Retinal pigment epithelial cell (primary cell): Measurements from ENCODE around the gene RGS11.

ENCODE experiments used
- DNase-seq: peaks from one replicate; pipeline ENCODE4 v3.0.0-alpha.2; 2010; ENCODE audit warnings: low read depth
- H3K4me3 ChIP-seq: 2 replicates; pipeline ENCODE4 v1.5.1; 2011; ENCODE audit warnings: mild to moderate bottlenecking, low read length, control low read depth, moderate library complexity
- CTCF ChIP-seq: conservative IDR thresholded peaks from 2 replicates; pipeline ENCODE4 v1.5.1; 2011; ENCODE audit warnings: low read depth, low read length, control low read depth, inconsistent platforms

RGS11 gene

DNA sequence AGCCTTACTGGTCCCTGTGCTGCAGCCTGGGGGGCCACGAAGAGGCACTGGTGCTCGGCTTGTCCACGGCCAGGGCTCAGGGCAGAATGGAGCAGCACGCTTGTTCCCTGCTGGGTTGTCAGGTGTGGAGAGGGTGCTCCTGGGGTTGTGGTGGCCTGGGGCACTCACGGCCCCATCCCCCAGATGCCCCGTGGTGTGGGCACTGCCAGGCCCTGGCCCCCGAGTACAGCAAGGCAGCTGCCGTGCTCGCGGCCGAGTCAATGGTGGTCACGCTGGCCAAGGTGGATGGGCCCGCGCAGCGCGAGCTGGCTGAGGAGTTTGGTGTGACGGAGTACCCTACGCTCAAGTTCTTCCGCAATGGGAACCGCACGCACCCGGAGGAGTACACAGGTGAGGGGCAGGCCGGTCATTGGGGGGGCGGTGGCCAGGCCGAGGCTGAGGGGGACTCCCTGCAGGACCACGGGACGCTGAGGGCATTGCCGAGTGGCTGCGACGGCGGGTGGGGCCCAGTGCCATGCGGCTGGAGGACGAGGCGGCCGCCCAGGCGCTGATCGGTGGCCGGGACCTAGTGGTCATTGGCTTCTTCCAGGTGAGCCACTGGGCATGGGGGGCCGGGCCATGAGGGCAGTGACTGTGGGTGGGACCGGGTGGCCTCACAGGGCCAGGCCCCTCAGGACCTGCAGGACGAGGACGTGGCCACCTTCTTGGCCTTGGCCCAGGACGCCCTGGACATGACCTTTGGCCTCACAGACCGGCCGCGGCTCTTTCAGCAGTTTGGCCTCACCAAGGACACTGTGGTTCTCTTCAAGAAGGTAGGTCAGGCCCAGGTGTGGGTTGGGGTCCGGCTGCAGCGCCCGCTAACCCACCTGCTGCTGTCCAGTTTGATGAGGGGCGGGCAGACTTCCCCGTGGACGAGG lies 8.7 kb upstream of the RGS11 start:
- no peak for TF ChIP-seq CTCF
- H3K4me3 ChIP-seq, result no peak overlapping the region
- DNase-seq, result no peak

DNA sequence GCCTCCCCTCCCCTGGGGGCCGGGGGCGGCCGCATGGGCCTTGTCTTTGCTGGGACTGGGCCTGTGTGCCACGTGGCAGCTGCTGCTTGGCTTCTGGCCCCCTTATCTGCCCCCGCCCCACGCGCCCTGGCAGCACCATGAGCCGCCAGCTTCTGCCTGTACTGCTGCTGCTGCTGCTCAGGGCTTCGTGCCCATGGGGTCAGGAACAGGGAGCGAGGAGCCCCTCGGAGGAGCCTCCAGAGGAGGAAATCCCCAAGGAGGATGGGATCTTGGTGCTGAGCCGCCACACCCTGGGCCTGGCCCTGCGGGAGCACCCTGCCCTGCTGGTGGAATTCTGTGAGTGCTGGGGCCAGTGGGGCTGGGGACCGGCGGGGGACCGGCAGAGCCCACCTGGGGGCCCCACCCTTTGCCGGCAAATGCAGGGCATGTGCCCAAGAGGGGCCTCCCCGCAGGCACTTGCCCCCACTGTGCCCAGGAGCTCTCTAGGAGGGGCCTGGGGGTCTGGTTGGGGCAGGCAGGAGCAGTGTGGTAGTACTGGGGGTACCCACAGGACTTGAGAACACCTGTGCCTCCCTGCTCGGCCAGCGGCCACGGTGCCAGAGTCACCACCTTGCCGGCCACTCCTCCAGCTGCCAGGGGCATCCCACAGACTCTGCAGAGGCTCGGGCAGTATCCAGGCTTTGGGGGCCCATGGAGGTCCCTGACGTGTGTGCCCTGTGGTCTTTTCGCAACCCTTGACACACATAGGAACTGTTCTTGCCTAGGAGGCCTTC lies 7.5 kb upstream of the RGS11 start, which contains the start of gene PDIA2:
Gene PDIA2, plus strand, starts transcription at position 132 of the 773 bp plus-strand sequence. Its CDS starts 6 bp downstream, at position 138.
- no peak for TF ChIP-seq CTCF

GRCh38 chr16:282491-282890 lies 6.7 kb upstream of the RGS11 start:
- no peak for TF ChIP-seq CTCF
- H3K4me3 ChIP-seq, result no peak overlapping the region
- no peak for DNase-seq

More for the DNA sequence above, 7.5 kb upstream of the RGS11 start, which contains the start of gene PDIA2:
- no peak for DNase-seq
- no peak within 1 kb of the TSS for H3K4me3 ChIP-seq

GRCh38 chr16:281660-282255 lies 6.0 kb upstream of the RGS11 start:
- H3K4me3 ChIP-seq, result no peak overlapping the region
- no peak for DNase-seq
- no peak for TF ChIP-seq CTCF

DNA sequence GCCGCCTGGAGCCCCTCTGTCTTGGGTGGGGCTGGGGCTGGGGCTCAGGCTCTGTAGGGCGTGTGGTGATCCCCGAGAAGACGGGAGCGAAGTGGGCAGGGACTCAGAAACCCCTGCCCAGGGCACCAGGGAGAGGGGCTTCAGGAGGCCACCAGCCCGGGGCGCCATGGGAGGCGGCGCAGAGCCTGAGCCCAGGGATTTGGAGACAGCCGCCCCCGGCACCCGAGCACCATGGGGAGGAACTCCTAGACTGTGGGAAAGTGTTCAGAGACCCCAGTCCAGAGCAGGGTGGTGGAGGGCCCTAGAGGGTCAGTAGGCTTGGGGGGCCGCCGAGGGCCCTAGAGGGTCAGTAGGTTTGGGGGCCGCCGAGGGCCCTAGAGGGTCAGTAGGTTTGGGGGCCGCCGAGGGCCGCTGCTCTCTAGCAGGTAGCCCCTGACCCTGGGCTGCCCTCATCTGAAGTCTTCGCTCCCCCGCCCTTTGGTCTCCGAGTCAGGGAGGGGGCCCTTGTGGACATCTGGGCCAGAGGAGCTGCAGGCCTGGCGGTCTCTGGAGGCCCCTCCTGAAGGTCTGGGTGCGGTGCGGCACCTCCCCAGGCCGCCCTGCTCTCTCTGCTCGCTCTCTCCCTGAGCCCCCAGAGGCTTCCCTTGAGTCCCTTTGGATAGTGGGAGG lies 5.4 kb upstream of the RGS11 start:
- peak overlapping the region; percentile 34 for H3K4me3 ChIP-seq
- no peak for DNase-seq
- no peak for TF ChIP-seq CTCF

DNA sequence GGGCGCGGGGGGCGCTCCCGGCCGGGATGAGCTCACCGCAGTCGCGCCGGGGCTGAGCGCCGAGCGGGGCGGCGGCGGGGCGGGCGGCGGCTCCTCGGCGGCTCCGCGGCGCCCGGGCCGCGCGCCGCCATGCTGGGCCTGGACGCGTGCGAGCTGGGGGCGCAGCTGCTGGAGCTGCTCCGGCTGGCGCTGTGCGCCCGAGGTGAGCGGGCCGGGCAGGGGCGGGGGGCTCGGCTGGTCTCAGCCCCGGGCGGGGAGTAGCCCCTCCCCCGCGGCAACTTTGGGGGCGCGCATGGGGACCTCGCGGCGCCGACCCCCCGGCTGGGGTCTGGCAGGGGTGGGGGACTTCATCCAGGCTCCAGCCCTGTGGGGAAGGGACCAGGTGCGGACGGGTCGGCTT lies 4.8 kb upstream of the RGS11 start, which contains the start of gene ARHGDIG:
Gene ARHGDIG, plus strand, starts transcription at position 40 of the 400 bp plus-strand sequence. Its CDS starts 90 bp downstream, at position 130.
- DNase-seq, result no peak
- TF ChIP-seq CTCF, result no peak
- peak within 1 kb of the TSS; percentile 34 for H3K4me3 ChIP-seq
